Central memory CD4-positive, alpha-beta T cell (primary cell): ENCODE results near the gene LY86.

Experiments used
- DNase-seq: peaks from one replicate; pipeline ENCODE4 v3.0.0; 2022

The LY86 gene

GRCh38 chr6:6570929-6571671 lies 17.4 kb upstream of the LY86 start:
- no peak for DNase-seq

GRCh38 chr6:6575143-6575542 lies 13.4 kb upstream of the LY86 start:
- DNase-seq: no peak

- no peak for DNase-seq
These were observed 10.8 kb upstream of the LY86 start for GRCh38 chr6:6577735-6578134.

- DNase-seq: no peak
These were observed 9.2 kb upstream of the LY86 start for GRCh38 chr6:6579281-6579680.

GRCh38 chr6:6580225-6580856 lies 8.2 kb upstream of the LY86 start:
- DNase-seq: no peak

DNA sequence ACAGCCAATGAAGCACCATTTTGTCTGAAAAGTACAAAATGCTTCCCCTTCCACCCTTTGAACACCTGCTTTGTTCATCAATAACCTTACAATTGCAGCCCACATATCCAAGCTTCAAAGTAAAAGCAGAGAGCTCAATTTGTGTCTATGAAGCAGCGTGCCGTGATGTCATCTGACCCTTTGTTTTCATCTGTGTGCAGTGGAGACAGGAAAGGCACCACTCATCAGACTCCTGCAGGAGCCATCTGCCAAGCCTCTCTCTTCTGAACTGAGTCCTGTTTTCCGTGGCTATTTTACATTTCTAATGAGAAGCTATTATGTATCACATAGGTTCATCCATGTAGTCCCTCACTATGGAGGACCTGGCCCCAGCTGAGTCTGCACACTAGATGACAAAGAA lies 7.5 kb upstream of the LY86 start:
- no peak for DNase-seq

DNA sequence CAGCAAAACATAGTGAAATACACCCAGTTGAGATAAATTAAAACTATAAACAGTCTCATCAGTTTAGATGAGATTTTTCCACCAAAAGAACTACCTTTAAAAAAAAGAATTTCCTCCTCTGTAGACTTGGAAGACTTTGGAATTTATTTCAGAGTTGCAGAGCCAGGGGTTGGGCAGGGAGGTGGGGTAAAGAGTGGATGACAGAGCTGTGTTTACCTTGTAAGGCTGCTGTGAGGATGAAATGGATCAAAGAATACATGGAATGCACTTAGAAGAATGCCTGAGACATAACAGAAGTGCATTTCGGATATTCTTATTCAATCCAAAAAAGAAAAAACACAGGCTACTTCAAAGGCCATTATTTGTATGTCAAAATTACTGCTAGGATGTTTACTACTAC lies 6.4 kb upstream of the LY86 start:
- no peak for DNase-seq

GRCh38 chr6:6583836-6584235 lies 4.7 kb upstream of the LY86 start:
- DNase-seq: no peak

- no peak for DNase-seq
These were observed 4.1 kb upstream of the LY86 start for GRCh38 chr6:6584310-6585002.

DNA sequence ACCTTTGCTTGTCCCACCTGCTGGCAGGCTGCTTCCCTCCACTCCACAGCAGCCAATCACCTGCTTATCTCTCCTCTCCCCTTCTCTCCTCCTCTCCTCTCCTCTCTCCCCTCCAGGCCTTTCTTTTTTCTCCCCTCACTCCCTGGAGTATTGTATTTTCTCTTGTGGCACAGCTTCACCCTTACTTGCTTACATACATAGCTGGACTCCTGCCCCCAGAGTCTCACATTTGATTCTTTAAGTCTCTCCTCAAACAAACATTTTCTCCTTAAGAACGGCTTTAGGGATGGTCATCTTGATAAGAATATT lies 3.6 kb upstream of the LY86 start:
- no peak for DNase-seq

DNA sequence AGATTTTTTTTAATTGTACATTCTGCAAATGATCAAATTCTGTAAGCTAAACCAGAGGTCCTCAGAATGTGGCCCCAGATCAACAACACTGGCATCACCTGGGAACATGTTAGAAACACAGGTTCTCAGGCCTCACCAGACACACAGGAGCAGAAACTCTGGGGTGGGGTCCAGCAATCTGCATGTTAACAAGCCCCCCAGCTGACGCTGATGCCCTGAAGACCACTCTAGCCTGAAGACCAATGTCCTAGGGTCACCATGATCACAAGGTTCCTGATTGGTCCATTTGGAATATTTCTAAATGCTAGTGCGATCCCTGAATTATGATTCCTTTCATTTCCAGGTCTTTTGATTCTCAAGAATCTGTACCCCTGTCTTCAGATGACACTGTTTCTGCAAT lies 2.4 kb upstream of the LY86 start:
- DNase-seq: no peak

DNA sequence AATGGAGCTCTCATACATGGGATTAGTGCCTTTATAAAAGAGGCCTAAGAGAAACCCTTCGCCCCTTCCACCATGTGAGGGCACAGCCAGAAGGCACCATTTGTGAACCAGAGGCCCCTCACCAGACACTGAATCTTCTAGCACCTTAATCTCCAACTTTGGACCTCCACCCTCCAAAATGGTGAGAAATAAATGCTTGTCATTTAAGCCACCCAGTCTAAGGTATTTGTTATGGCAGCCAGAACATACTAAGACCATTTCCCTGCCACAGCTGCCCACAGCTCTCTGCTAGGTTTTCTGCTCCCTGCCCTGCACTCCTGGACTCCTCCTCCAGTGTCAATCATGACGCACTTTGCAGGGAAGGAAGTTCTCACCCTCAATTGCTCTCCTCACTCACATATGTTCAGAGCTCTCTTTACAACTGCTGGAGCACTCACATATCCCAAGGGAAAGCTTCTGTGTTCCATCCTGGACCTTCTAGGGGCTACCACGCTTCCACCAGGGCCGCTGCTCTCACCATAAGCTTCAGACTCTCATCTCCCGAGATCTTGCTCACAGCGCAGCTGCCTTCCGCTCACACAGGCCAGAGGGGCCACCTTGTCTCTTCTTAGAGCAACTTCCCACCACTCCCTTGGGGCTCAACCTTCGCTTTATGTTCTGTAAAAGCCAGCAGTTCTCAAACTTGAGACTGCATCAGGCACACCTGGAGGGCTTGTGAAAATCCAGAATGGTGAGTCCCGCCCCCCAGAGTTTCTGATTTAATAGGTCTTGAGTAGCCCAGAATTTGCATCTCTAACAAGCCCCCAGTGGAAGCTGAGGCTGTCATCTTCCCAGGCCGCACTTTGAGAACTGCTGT lies 1.6 kb upstream of the LY86 start:
- DNase-seq: no peak

DNA sequence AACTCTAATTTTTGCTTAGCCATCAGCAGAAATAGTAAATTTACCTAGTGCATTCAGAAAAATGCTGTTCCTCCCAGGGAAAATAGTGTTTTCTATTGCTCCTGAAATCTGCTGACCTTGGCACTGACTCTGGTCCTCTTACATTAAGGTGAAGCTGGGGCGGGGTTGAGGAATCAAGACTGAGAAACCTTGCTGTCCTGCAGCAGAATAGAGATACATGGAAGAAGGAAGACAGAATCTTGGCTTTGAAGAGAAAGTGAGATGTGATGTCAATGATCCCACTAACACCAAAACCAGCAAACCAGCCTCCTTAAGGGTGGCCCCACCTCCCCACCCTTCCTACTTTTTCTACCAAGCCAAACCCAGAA lies 840 bp upstream of the LY86 start:
- no peak for DNase-seq

- no peak for DNase-seq
These were observed 597 bp downstream of the LY86 start for GRCh38 chr6:6588924-6589709.

DNA sequence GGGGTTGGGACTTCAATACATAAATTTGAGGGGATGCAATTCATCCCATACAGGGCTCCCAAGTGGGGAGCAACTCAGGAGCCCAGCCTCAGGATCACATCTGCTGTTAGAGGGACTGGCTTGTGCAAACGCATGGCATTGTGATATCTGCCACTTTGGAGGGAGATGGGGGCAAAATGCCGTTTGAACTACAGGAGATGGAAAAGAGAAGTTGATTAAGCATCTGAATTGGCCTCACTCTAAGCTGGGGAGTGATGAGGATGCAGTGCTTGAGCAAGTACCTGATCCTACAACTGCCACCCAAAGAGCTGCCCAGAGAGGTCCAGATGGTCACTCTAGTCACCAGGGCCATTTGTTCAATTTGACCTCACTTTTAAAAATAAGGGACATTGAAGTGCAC lies 2.0 kb downstream of the LY86 start:
- DNase-seq: no peak

DNA sequence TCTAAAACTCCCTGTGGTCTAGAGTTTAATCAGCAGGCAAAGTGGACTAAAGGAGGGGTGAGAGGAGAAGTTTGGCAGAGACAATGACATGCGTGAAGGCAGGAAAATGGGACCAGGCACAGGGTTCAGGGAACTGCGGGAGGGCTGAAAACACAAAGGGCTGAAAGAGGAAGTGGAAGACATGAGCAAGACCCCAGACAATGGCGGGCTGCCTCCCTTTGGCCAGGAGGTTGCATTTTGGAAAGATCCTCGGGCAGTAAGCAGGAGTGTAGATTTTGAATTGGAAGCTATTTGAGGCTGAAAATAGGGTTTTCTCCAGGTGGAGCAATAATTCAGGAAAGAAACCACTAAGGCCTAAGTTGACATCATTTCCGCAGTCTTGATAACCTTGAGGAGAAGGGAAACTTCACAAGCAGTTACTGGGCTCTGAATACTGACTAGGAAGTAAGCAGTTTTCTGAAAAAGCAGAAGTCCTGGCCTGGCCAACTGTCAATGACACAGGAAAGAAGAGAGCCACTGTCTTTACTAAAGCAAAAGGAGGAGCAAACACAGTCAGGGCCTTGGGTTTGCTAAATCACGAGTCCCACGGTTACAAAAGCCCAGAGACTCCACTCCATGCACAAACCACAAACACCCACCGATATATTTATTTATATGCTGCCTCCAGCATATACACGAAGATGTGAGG lies 3.4 kb downstream of the LY86 start:
- DNase-seq: no peak

DNA sequence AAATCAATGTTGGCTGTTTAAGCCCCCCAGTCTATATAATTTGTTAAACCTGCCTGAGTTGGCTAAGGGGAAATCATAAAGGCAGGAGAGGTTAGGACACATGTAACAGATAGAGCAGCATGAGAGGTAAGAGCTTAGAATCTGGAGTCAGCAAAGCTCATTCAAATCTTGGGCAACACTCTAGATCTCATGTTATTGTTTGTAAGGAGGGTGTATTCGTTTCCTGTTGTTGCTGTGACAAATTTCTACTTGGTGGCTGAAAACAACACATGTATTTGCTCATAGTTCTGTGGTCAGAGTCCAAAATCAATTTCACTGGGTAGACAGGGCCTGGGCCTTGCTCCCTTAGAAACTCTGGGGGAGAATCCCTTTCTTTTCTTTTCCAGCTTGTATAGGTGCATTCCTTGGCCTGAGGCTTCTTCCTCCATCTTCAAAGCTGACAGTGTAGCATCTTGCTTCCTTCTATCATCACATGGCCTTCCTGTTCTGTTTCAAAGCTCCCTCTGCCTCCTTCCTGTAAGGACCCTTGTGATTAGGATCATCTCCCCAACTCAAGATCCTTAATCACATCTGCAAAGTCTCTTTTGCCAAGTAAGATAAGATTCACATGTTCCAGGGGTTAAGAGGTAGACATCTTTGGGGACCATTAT lies 4.4 kb downstream of the LY86 start:
- DNase-seq: no peak

DNA sequence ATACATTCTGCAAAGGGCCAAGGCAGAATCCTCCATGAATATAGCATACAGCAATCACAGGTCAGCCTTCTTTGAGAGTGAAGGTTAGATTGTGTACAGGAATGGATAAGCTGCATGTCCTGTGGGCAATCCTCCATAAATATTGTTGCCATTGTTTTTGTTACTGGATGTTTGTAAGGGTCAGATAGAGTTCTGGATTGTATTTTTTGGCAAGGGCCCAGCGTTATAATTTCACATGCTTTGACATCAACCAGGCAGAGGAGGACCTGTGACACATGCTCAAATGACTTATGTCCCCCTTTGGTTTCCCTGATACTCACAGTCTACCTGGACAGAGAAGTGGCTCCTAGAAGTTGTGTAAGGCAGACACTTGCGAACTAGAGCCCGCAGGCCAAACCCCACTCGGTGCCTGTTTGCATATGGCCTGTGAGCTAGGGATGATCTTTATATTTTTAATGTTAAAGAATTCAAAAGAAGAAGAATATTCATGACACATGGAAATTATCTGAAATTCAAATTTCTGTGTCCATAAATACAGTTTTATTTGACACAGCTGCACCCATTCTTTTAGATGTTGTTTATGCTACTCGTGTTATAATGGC lies 5.4 kb downstream of the LY86 start:
- DNase-seq: no peak

GRCh38 chr6:6595025-6595424 lies 6.5 kb downstream of the LY86 start:
- no peak for DNase-seq

GRCh38 chr6:6595952-6596351 lies 7.4 kb downstream of the LY86 start:
- no peak for DNase-seq
